GM23248 (cell line): ENCODE data around the gene NTRK2.

Experiments used
- EZH2 ChIP-seq: fragments of 200-600 bp; sonication (generic); IDR thresholded peaks from 2 replicates; pipeline ENCODE4 v1.6.1; 2018; ENCODE audit warnings: antibody characterized with exemption, mild to moderate bottlenecking; ENCODE audit not compliant: insufficient read depth, poor library complexity, severe bottlenecking
- EZH2phosphoT487 ChIP-seq: fragments of 200-600 bp; sonication (generic); IDR thresholded peaks from 2 replicates; pipeline ENCODE4 v1.6.1; 2018; ENCODE audit warnings: antibody characterized with exemption, moderate library complexity, mild to moderate bottlenecking, low read depth; ENCODE audit not compliant: insufficient read depth

- TF ChIP-seq EZH2 = no peak
- TF ChIP-seq EZH2phosphoT487 = no peak
These were observed 126.9 kb downstream of the NTRK2 start for GRCh38 chr9:84796404-84796803.
